Esophagus muscularis mucosa (tissue), 4 donors: ENCODE results near the gene AP5B1.

Experiments
- EP300 ChIP-seq: sonication (generic); formaldehyde crosslinking; IDR thresholded peaks from one replicate; pipeline ENCODE4 v1.6.1; 2017; ENCODE audit warnings: antibody characterized with exemption
- POLR2A ChIP-seq: fragments of 450-650 bp; IDR thresholded peaks from one replicate; pipeline ENCODE4 v1.6.1; 2017; ENCODE audit warnings: antibody characterized with exemption, moderate library complexity, mild to moderate bottlenecking, low read depth
- POLR2AphosphoS5 ChIP-seq, 2 donors: sonication (generic); formaldehyde crosslinking; IDR thresholded peaks; one replicate each; pipeline ENCODE4 v1.6.1; 2017; ENCODE audit warnings: antibody characterized with exemption in 2 of 2
- TF ChIP-seq, protein P1 (sequence below), 3 experiments: fragments of 200-600 bp in 2 of 3; fragments of 450-650 bp in 1 of 3; sonication (generic) in 2 of 3; IDR thresholded peaks; one replicate each; pipeline ENCODE4 v1.5.1; 2017 to 2019; ENCODE audit warnings: antibody characterized with exemption in 3 of 3, mild to moderate bottlenecking in 2 of 3, moderate library complexity in 1 of 3

- TF ChIP-seq, protein P1, sequence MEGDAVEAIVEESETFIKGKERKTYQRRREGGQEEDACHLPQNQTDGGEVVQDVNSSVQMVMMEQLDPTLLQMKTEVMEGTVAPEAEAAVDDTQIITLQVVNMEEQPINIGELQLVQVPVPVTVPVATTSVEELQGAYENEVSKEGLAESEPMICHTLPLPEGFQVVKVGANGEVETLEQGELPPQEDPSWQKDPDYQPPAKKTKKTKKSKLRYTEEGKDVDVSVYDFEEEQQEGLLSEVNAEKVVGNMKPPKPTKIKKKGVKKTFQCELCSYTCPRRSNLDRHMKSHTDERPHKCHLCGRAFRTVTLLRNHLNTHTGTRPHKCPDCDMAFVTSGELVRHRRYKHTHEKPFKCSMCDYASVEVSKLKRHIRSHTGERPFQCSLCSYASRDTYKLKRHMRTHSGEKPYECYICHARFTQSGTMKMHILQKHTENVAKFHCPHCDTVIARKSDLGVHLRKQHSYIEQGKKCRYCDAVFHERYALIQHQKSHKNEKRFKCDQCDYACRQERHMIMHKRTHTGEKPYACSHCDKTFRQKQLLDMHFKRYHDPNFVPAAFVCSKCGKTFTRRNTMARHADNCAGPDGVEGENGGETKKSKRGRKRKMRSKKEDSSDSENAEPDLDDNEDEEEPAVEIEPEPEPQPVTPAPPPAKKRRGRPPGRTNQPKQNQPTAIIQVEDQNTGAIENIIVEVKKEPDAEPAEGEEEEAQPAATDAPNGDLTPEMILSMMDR (IDR thresholded peaks at IDR 0.05), result no peak
- TF ChIP-seq POLR2AphosphoS5 (IDR thresholded peaks at IDR 0.05), result no peak
- TF ChIP-seq EP300, result no peak
- no peak for TF ChIP-seq POLR2A
Observed at GRCh38 chr11:65777821-65778361, 2.9 kb downstream of the AP5B1 start.
